Naive thymus-derived CD8-positive, alpha-beta T cell (primary cell): ENCODE measurements around the gene TRAPPC2B. TPM values are rescaled to one million over a fixed set of nuclear protein-coding genes. Genes with fewer than 3 reads are reported as not detected.
"Not testable (repeated sequence)": the region's sequence is repeated elsewhere in the genome, so short reads cannot be mapped to it uniquely, and the experiment has no call there.

ENCODE experiments used
- ATAC-seq, 2 donors: fragments of 150-1000 bp; cut with Tn5 transposase in 1 of 2; sonication (Bioruptor Pico), chemical (Tn5 transposase) in 1 of 2; 1 replicate in 1 of 2; 2 replicates in 1 of 2; pipeline ENCODE4 v1.10.0; 2021; ENCODE audit warnings: mild to moderate bottlenecking in 2 of 2, moderate library complexity in 2 of 2
- POLR2A ChIA-PET: fragments of 350-600 bp; sonication (Branson Sonifier 250); formaldehyde crosslinking; loops from one replicate; lab custom pipeline; 2021; ENCODE audit warnings: antibody characterized with exemption; lab: Charles Lee
- DNase-seq, 10 donors: peaks; one replicate each; pipeline versions ENCODE4 v3.0.0 to v3.0.0-alpha.2; 2020 to 2022
- H3K27ac Mint-ChIP-seq, 10 donors: one replicate each; pipeline ENCODE4 v1.8.0; 2020 to 2022; ENCODE audit warnings: mild to moderate bottlenecking in 10 of 10, mixed read lengths in 10 of 10, moderate library complexity in 4 of 10, inconsistent platforms in 1 of 10
- H3K27me3 Mint-ChIP-seq, 5 donors: one replicate each; pipeline ENCODE4 v1.8.0; 2021 to 2022; ENCODE audit warnings: mixed read lengths in 5 of 5
- H3K36me3 Mint-ChIP-seq, 3 donors: one replicate each; pipeline ENCODE4 v1.8.0; 2020 to 2022; ENCODE audit warnings: mixed read lengths in 3 of 3, mild to moderate bottlenecking in 2 of 3, inconsistent platforms in 1 of 3
- H3K4me1 Mint-ChIP-seq, 4 donors: one replicate each; pipeline ENCODE4 v1.8.0; 2021 to 2022; ENCODE audit warnings: mixed read lengths in 4 of 4
- H3K4me3 Mint-ChIP-seq, 10 donors: one replicate each; pipeline ENCODE4 v1.8.0; 2020 to 2022; ENCODE audit warnings: mild to moderate bottlenecking in 10 of 10, mixed read lengths in 10 of 10, moderate library complexity in 6 of 10, inconsistent platforms in 1 of 10
- H3K9me3 Mint-ChIP-seq, 9 donors: one replicate each; pipeline ENCODE4 v1.8.0; 2020 to 2022; ENCODE audit warnings: mixed read lengths in 9 of 9, mild to moderate bottlenecking in 3 of 9, inconsistent platforms in 1 of 9, moderate library complexity in 1 of 9
- polyA plus RNA-seq, 3 donors: library from polyadenylated mRNA; unstranded; fragments of 300-500 nt; fragmentation: Illumina TruSeq; gene quantifications; one replicate each; pipeline ENCODE4 v1.2.3, GENCODE V29; 2021
- total RNA-seq, 8 experiments: library from RNA in 2 of 8; stranded (reverse) in 2 of 8; gene quantifications; one replicate each; pipeline ENCODE4 v1.2.3 and lab custom pipeline; 2021 to 2026

Gene TRAPPC2B
- total and polyA plus RNA-seq, 5 experiments from 2014 or later, result 12.2 to 20.5 (median 15.6) TPM

- no peak overlapping the region for H3K27ac Mint-ChIP-seq
- peaks cover 6 to 66% (median 26%) of the 10 kb centered on the region in 9 donors for H3K9me3 Mint-ChIP-seq
- H3K36me3 Mint-ChIP-seq, result peaks cover 2 to 25% (median 24%) of the 10 kb centered on the region in 3 donors
- H3K27me3 Mint-ChIP-seq, result peaks cover 0 to 6% (median 0%) of the 10 kb centered on the region in 5 donors
- H3K4me1 Mint-ChIP-seq, result no peaks in the 10 kb centered on the region
- no peak overlapping the region for H3K4me3 Mint-ChIP-seq
- ATAC-seq (no peak), DNase-seq (no peak)
- POLR2A ChIA-PET, result no interaction called here
Measured at GRCh38 chr19:57342582-57342981, 20.8 kb upstream of the TRAPPC2B start.

- Mint-ChIP-seq H3K27me3 (peaks cover 0 to 9% (median 0%) of the 10 kb centered on the region in 5 donors), H3K4me1 (peaks cover 24 to 29% (median 27%) of the 10 kb centered on the region in 4 donors), H3K4me3 (no peak overlapping the region), H3K9me3 (peaks cover 15 to 70% (median 28%) of the 10 kb centered on the region in 9 donors), H3K36me3 (peaks cover 23 to 41% (median 40%) of the 10 kb centered on the region in 3 donors), H3K27ac (no peak overlapping the region)
- POLR2A ChIA-PET, result interaction anchor here (0.7 kb wide), 1 partner anchor 901 kb away, joined by 3 read pairs; no protein-coding TSS in a partner anchor
- DNase-seq, result no peak
- ATAC-seq, result no peak
Measured at GRCh38 chr19:57348136-57348535, 15.2 kb upstream of the TRAPPC2B start.

- Mint-ChIP-seq H3K9me3 (peaks cover 20 to 80% (median 39%) of the 10 kb centered on the region in 9 donors), H3K4me1 (peaks cover 28 to 34% (median 33%) of the 10 kb centered on the region in 4 donors), H3K27me3 (peaks cover 0 to 9% (median 0%) of the 10 kb centered on the region in 5 donors), H3K36me3 (peaks cover 52 to 64% (median 53%) of the 10 kb centered on the region in 3 donors), H3K27ac (peak within 1 kb of the TSS; percentile 83 to 98 (median 96)), H3K4me3 (peak within 1 kb of the TSS; percentile 93 to 98 (median 96))
- DNase-seq (peak; percentile 57 to 89 (median 79)), ATAC-seq (peak; percentile 99)
- POLR2A ChIA-PET, result interaction anchor here (0.5 to 2.3 kb wide), 10 partner anchors 10 to 651 kb away, joined by 3 to 10 read pairs (median 4); partner anchors contain the start of genes TRAPPC2B, ZNF154, ZNF460 and ZNF547
Measured at GRCh38 chr19:57350877-57351805, 12.2 kb upstream of the TRAPPC2B start, which contains the start of gene ZNF304. ZNF304 (plus strand) TSS chr19:57351271; CDS start chr19:57351665, 394 bp downstream.

- POLR2A ChIA-PET, result interaction anchor here (0.5 to 2.3 kb wide), 3 partner anchors 11 to 359 kb away, joined by 5 to 10 read pairs (median 9); partner anchors contain the start of genes TRAPPC2B, ZNF547 and ZNF805
- H3K27me3 Mint-ChIP-seq, result peaks cover 0 to 5% (median 0%) of the 10 kb centered on the region in 5 donors
- no peak for ATAC-seq
- H3K27ac Mint-ChIP-seq, result peak overlapping the region; percentile 31 to 98 (median 96)
- H3K4me3 Mint-ChIP-seq, result peak overlapping the region; percentile 93 to 98 (median 96)
- peaks cover 58 to 70% (median 60%) of the 10 kb centered on the region in 3 donors for H3K36me3 Mint-ChIP-seq
- peaks cover 28 to 34% (median 33%) of the 10 kb centered on the region in 4 donors for H3K4me1 Mint-ChIP-seq
- H3K9me3 Mint-ChIP-seq, result peaks cover 21 to 80% (median 45%) of the 10 kb centered on the region in 9 donors
- no peak for DNase-seq
Measured at GRCh38 chr19:57351867-57352266, 11.5 kb upstream of the TRAPPC2B start.

- ATAC-seq (no peak), DNase-seq (no peak)
- no peak overlapping the region for H3K4me3 Mint-ChIP-seq
- peaks cover 19 to 100% (median 46%) of the 10 kb centered on the region in 9 donors for H3K9me3 Mint-ChIP-seq
- POLR2A ChIA-PET, result no interaction called here
- H3K36me3 Mint-ChIP-seq, result peaks cover 68 to 89% (median 72%) of the 10 kb centered on the region in 3 donors
- no peaks in the 10 kb centered on the region for H3K27me3 Mint-ChIP-seq
- H3K27ac Mint-ChIP-seq, result no peak overlapping the region
- H3K4me1 Mint-ChIP-seq, result peaks cover 26 to 29% (median 27%) of the 10 kb centered on the region in 4 donors
Measured at GRCh38 chr19:57355916-57356315, 7.4 kb upstream of the TRAPPC2B start.

GRCh38 chr19:57357406-57357805, 5.9 kb upstream of the TRAPPC2B start:
- Mint-ChIP-seq H3K27me3 (no peaks in the 10 kb centered on the region), H3K9me3 (peaks cover 10 to 93% (median 46%) of the 10 kb centered on the region in 9 donors), H3K4me1 (peaks cover 11 to 14% (median 12%) of the 10 kb centered on the region in 4 donors), H3K4me3 (no peak overlapping the region), H3K36me3 (peaks cover 53 to 81% (median 61%) of the 10 kb centered on the region in 3 donors), H3K27ac (no peak overlapping the region)
- DNase-seq, result no peak
- no peak for ATAC-seq
- POLR2A ChIA-PET, result no interaction called here

GRCh38 chr19:57359300-57359699, 4.1 kb upstream of the TRAPPC2B start:
- peaks cover 12 to 18% (median 17%) of the 10 kb centered on the region in 4 donors for H3K4me1 Mint-ChIP-seq
- H3K9me3 Mint-ChIP-seq, result peaks cover 0 to 93% (median 50%) of the 10 kb centered on the region in 9 donors
- H3K27me3 Mint-ChIP-seq, result no peaks in the 10 kb centered on the region
- H3K27ac Mint-ChIP-seq, result no peak overlapping the region
- ATAC-seq (no peak), DNase-seq (no peak)
- no peak overlapping the region for H3K4me3 Mint-ChIP-seq
- POLR2A ChIA-PET, result no interaction called here
- peaks cover 41 to 72% (median 62%) of the 10 kb centered on the region in 3 donors for H3K36me3 Mint-ChIP-seq

GRCh38 chr19:57362419-57362818, 932 bp upstream of the TRAPPC2B start:
- Mint-ChIP-seq H3K9me3 (peaks cover 0 to 80% (median 31%) of the 10 kb centered on the region in 9 donors), H3K27ac (peak overlapping the region; percentile 95 to 99 (median 98)), H3K36me3 (peaks cover 18 to 58% (median 35%) of the 10 kb centered on the region in 3 donors), H3K4me3 (peak overlapping the region in 9 of 10 donors; percentile 84 to 96 (median 93)), H3K4me1 (peaks cover 12 to 18% (median 17%) of the 10 kb centered on the region in 4 donors), H3K27me3 (no peaks in the 10 kb centered on the region)
- ATAC-seq (no peak), DNase-seq (no peak)
- POLR2A ChIA-PET, result interaction anchor here (0.5 to 2.0 kb wide), 2 partner anchors 11 to 1000 kb away, joined by 3 to 10 read pairs; partner anchors contain the start of genes ZNF304 and ZNF497

GRCh38 chr19:57363688-57364181, 384 bp downstream of the TRAPPC2B start:
- POLR2A ChIA-PET, result interaction anchor here (0.7 to 2.0 kb wide), 4 partner anchors 12 to 236 kb away, joined by 3 to 10 read pairs (median 3); partner anchors contain the start of gene ZNF304
- Mint-ChIP-seq H3K27me3 (no peaks in the 10 kb centered on the region), H3K9me3 (peaks cover 0 to 80% (median 34%) of the 10 kb centered on the region in 9 donors), H3K4me1 (peaks cover 14 to 18% (median 17%) of the 10 kb centered on the region in 4 donors), H3K27ac (peak overlapping the region; percentile 95 to 99 (median 98)), H3K4me3 (peak overlapping the region; percentile 84 to 96 (median 94)), H3K36me3 (peaks cover 13 to 54% (median 38%) of the 10 kb centered on the region in 3 donors)
- peak in 1 of 10 donors; percentile 5 for DNase-seq
- ATAC-seq, result peak in 1 of 2 donors; percentile 31

- Mint-ChIP-seq H3K4me1 (peaks cover 17 to 18% (median 18%) of the 10 kb centered on the region in 4 donors), H3K27ac (no peak overlapping the region), H3K27me3 (no peaks in the 10 kb centered on the region), H3K36me3 (peaks cover 34 to 56% (median 45%) of the 10 kb centered on the region in 3 donors), H3K4me3 (peak overlapping the region in 1 of 10 donors; percentile 29), H3K9me3 (peaks cover 0 to 83% (median 49%) of the 10 kb centered on the region in 9 donors)
- ATAC-seq, result no peak
- no peak for DNase-seq
- POLR2A ChIA-PET, result interaction anchor here (0.6 to 0.7 kb wide), 2 partner anchors 23 to 636 kb away, joined by 3 to 4 read pairs; partner anchors contain the start of gene ZNF548
Measured at GRCh38 chr19:57366776-57367175, 3.4 kb downstream of the TRAPPC2B start.

- Mint-ChIP-seq H3K36me3 (peaks cover 59 to 91% (median 74%) of the 10 kb centered on the region in 3 donors), H3K27me3 (no peaks in the 10 kb centered on the region), H3K9me3 (peaks cover 0 to 96% (median 64%) of the 10 kb centered on the region in 9 donors), H3K4me3 (no peak overlapping the region), H3K4me1 (peaks cover 0 to 6% (median under 1%) of the 10 kb centered on the region in 4 donors), H3K27ac (no peak overlapping the region)
- POLR2A ChIA-PET, result no interaction called here
- DNase-seq, result no peak
- ATAC-seq, result no peak
Measured at GRCh38 chr19:57374179-57374578, 10.8 kb downstream of the TRAPPC2B start.

- DNase-seq, H3K27ac Mint-ChIP-seq, ATAC-seq, H3K4me1 Mint-ChIP-seq, POLR2A ChIA-PET, H3K27me3 Mint-ChIP-seq: not testable (repeated sequence)
- peaks cover 60 to 91% (median 74%) of the 10 kb centered on the region in 3 donors for H3K36me3 Mint-ChIP-seq
- peak overlapping the region in 1 of 10 donors; percentile 48 for H3K4me3 Mint-ChIP-seq
- H3K9me3 Mint-ChIP-seq, result peaks cover 0 to 96% (median 64%) of the 10 kb centered on the region in 9 donors
Measured at GRCh38 chr19:57374647-57375046, 11.3 kb downstream of the TRAPPC2B start.
